Stomach (tissue), 4 donors: ENCODE measurements around the gene SULF2.

Experiments
- EP300 ChIP-seq: sonication (generic); formaldehyde crosslinking; IDR thresholded peaks from one replicate; pipeline ENCODE4 v1.6.1; 2017; ENCODE audit warnings: antibody characterized with exemption
- POLR2AphosphoS5 ChIP-seq, 3 donors: sonication (generic); formaldehyde crosslinking; IDR thresholded peaks; one replicate each; pipeline ENCODE4 v1.6.1; 2016; ENCODE audit warnings: antibody characterized with exemption in 3 of 3
- TF ChIP-seq, protein P1 (sequence below), 7 experiments: fragments of 450-650 bp in 4 of 7; fragments of 200-600 bp in 3 of 7; sonication (generic) in 3 of 7; IDR thresholded peaks; one replicate each; pipeline ENCODE4 v1.5.1; 2016 to 2019; ENCODE audit warnings: antibody characterized with exemption in 7 of 7, control low read depth in 2 of 7, mild to moderate bottlenecking in 1 of 7

DNA sequence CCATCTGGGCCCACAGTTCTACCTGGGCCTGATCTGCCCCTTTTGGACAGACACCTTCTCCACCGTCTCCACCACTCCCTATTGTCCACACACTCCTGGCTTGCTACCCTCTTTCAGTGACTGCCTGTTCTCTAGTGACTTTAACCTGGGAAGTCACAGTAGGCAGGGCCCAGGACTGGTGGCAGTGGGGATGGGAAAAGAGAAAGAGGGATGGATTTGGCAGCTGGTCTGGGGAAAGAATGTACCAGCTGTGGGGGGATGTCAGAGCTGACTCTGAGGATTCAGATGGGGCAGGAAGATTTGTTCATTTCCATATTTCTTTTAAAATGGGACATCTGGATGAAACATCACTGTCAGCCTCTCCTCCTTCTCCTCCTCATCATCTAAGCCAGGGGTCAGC lies 85.5 kb downstream of the SULF2 start:
- TF ChIP-seq, protein P1, sequence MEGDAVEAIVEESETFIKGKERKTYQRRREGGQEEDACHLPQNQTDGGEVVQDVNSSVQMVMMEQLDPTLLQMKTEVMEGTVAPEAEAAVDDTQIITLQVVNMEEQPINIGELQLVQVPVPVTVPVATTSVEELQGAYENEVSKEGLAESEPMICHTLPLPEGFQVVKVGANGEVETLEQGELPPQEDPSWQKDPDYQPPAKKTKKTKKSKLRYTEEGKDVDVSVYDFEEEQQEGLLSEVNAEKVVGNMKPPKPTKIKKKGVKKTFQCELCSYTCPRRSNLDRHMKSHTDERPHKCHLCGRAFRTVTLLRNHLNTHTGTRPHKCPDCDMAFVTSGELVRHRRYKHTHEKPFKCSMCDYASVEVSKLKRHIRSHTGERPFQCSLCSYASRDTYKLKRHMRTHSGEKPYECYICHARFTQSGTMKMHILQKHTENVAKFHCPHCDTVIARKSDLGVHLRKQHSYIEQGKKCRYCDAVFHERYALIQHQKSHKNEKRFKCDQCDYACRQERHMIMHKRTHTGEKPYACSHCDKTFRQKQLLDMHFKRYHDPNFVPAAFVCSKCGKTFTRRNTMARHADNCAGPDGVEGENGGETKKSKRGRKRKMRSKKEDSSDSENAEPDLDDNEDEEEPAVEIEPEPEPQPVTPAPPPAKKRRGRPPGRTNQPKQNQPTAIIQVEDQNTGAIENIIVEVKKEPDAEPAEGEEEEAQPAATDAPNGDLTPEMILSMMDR (IDR thresholded peaks at IDR 0.05), result no peak
- TF ChIP-seq POLR2AphosphoS5 (IDR thresholded peaks at IDR 0.05) (no peak), EP300 (no peak)
